Activated CD8-positive, alpha-beta memory T cell treated with anti-CD3 and anti-CD28 coated beads, Interleukin-2, amount 10 ng/mL, durations not matched to agents 7 days and 5 days (primary cell): ENCODE data around the gene PRELP. TPM values are rescaled to one million over a fixed set of nuclear protein-coding genes. Genes with fewer than 3 reads are reported as not detected.
"Not testable (repeated sequence)": the region's sequence is repeated elsewhere in the genome, so short reads cannot be mapped to it uniquely, and the experiment has no call there.

Experiments used
- ATAC-seq: fragments of 150-1000 bp; cut with Tn5 transposase; one replicate; pipeline ENCODE4 v1.10.0; 2021; ENCODE audit warnings: moderate library complexity
- CTCF ChIA-PET: fragments of 350-600 bp; sonication (Branson Sonifier 250); formaldehyde crosslinking; loops from one replicate; lab custom pipeline; 2021; ENCODE audit warnings: antibody characterized with exemption; lab: Charles Lee
- DNase-seq: peaks from one replicate; pipeline ENCODE4 v3.0.0-alpha.2; 2020
- H3K27ac Mint-ChIP-seq: one replicate; pipeline ENCODE4 v1.8.0; 2021; ENCODE audit warnings: mild to moderate bottlenecking, mixed read lengths
- H3K27me3 Mint-ChIP-seq: one replicate; pipeline ENCODE4 v1.8.0; 2021; ENCODE audit warnings: mixed read lengths
- H3K36me3 Mint-ChIP-seq: one replicate; pipeline ENCODE4 v1.8.0; 2021; ENCODE audit warnings: mild to moderate bottlenecking, mixed read lengths
- H3K4me1 Mint-ChIP-seq: one replicate; pipeline ENCODE4 v1.8.0; 2021; ENCODE audit warnings: mixed read lengths
- H3K4me3 Mint-ChIP-seq: one replicate; pipeline ENCODE4 v1.8.0; 2021; ENCODE audit warnings: mild to moderate bottlenecking, moderate library complexity, mixed read lengths
- H3K9me3 Mint-ChIP-seq: one replicate; pipeline ENCODE4 v1.8.0; 2022; ENCODE audit warnings: low read depth, mixed read lengths
- total RNA-seq, 2 experiments: library from RNA; stranded (reverse); gene quantifications; one replicate each; pipeline ENCODE4 v1.2.3, GENCODE V29; 2021

Gene PRELP
- total RNA-seq, 2 experiments from 2014 or later = not detected

GRCh38 chr1:203461717-203462116, 13.9 kb upstream of the PRELP start:
- CTCF ChIA-PET = no interaction called here
- Mint-ChIP-seq H3K4me3 (no peak overlapping the region), H3K9me3 (no peaks in the 10 kb centered on the region), H3K4me1 (no peaks in the 10 kb centered on the region), H3K27me3 (peaks cover 45% of the 10 kb centered on the region), H3K27ac (no peak overlapping the region), H3K36me3 (no peaks in the 10 kb centered on the region)
- DNase-seq (no peak), ATAC-seq (no peak)

DNA sequence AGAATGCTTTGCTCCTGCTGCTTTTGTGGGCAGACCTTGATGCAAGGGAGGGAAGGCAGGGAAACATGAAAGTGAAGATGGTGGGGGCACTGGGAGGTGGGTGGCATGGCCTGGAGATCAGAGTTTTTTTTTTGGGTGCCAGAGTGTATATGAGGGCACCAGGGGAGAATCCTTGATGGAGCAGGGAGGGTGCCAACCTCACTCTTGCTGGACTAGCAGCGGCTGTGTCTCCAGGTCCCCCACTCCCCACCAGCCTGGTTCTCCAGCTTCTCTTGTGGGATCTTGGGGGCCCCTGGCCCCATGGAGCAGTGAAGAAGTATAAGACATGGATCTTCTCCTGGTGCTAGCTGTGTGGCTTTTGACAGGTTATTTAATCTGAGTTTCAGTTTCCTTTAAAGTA, 13.5 kb upstream of the PRELP start:
- Mint-ChIP-seq H3K36me3 (no peaks in the 10 kb centered on the region), H3K9me3 (no peaks in the 10 kb centered on the region), H3K27ac (no peak overlapping the region), H3K27me3 (peaks cover 41% of the 10 kb centered on the region), H3K4me3 (no peak overlapping the region), H3K4me1 (no peaks in the 10 kb centered on the region)
- CTCF ChIA-PET = no interaction called here
- ATAC-seq = no peak
- no peak for DNase-seq

DNA sequence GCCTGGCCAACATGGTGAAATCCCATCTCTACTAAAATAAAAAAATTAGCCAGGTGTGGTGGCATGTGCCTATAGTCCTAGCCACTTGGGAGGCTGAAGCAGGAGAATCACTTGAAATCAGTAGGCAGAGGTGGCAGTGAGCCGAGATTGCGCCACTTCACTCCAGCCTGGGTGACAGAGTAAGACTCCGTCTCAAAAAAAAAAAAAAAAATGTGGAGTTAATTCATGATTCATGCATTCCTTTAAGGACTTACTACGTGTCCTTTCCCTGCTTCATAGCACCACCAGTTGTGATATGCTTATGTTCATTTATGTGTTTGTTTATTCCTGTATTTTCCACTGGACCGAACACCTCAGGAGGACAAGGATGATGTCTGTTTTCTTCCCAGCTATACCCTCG, 12.7 kb upstream of the PRELP start:
- DNase-seq (no peak), ATAC-seq (no peak)
- Mint-ChIP-seq H3K36me3 (no peaks in the 10 kb centered on the region), H3K4me3 (no peak overlapping the region), H3K4me1 (no peaks in the 10 kb centered on the region), H3K9me3 (no peaks in the 10 kb centered on the region), H3K27ac (no peak overlapping the region), H3K27me3 (peaks cover 42% of the 10 kb centered on the region)
- CTCF ChIA-PET = no interaction called here

DNA sequence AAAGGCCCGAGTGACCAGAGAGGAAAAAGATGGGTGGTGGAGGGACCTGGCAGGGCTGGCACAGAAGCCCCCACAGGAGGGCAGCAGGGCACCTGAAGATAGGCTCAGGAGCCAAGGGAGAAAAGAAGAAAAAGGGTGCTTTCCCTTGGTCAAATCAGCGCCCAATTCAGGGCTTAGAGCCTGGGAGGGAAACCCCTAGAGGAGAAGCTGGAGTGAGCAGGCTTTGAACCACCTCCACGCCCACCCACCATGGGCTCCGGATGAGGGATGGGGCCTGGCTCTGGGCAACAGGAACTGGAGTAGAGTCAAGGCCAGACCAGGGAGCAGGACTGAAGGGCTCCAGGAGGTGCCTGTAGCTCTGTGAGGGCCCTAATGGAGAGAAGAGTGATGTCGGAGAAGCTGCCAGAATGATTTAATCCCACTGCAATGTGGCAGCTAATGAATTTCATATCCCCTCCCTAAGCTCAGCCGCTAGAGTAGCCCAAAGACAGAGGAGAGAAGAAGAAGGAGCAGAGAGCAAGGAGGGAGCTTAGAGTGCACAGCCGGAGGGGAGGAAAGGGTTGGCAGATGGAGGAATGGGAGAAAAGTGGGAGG, 12.0 kb upstream of the PRELP start:
- DNase-seq (no peak), ATAC-seq (no peak)
- Mint-ChIP-seq H3K4me1 (no peaks in the 10 kb centered on the region), H3K4me3 (no peak overlapping the region), H3K36me3 (no peaks in the 10 kb centered on the region), H3K9me3 (no peaks in the 10 kb centered on the region), H3K27me3 (peaks cover 42% of the 10 kb centered on the region), H3K27ac (no peak overlapping the region)
- CTCF ChIA-PET = interaction anchor here (1.2 to 1.3 kb wide), 2 partner anchors 24 to 196 kb away, joined by 3 to 4 read pairs; no protein-coding TSS in a partner anchor

DNA sequence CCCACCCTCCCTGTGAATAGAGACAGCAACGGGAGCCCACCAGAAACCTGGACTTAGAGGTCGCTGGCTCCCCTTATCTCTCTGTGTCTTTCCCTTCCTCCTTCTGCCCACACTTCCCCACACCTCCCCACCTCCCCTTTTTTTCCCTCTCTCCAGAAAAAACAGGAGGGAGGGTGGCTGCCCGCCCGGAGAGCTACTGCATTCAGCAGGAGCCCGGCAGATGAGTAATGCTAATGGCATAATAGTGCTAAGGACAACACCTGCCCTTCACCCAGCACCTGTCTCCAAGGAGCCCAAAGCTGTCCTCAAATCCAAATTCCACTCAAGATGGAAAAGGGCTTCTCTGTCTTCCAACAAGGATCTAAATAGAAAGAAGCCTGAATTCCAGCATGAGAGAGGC, 11.4 kb upstream of the PRELP start:
- peaks cover 43% of the 10 kb centered on the region for H3K27me3 Mint-ChIP-seq
- H3K4me3 Mint-ChIP-seq = no peak overlapping the region
- no peaks in the 10 kb centered on the region for H3K9me3 Mint-ChIP-seq
- no peaks in the 10 kb centered on the region for H3K36me3 Mint-ChIP-seq
- DNase-seq (no peak), ATAC-seq (no peak)
- H3K4me1 Mint-ChIP-seq = no peaks in the 10 kb centered on the region
- no peak overlapping the region for H3K27ac Mint-ChIP-seq
- CTCF ChIA-PET = interaction anchor here (1.2 to 1.3 kb wide), 2 partner anchors 23 to 197 kb away, joined by 3 to 4 read pairs; no protein-coding TSS in a partner anchor

- Mint-ChIP-seq H3K9me3 (no peaks in the 10 kb centered on the region), H3K4me1 (no peaks in the 10 kb centered on the region), H3K27ac (no peak overlapping the region), H3K36me3 (no peaks in the 10 kb centered on the region), H3K4me3 (no peak overlapping the region), H3K27me3 (peaks cover 44% of the 10 kb centered on the region)
- ATAC-seq (no peak), DNase-seq (no peak)
- CTCF ChIA-PET = no interaction called here
These were observed 10.9 kb upstream of the PRELP start for GRCh38 chr1:203464743-203465142.

DNA sequence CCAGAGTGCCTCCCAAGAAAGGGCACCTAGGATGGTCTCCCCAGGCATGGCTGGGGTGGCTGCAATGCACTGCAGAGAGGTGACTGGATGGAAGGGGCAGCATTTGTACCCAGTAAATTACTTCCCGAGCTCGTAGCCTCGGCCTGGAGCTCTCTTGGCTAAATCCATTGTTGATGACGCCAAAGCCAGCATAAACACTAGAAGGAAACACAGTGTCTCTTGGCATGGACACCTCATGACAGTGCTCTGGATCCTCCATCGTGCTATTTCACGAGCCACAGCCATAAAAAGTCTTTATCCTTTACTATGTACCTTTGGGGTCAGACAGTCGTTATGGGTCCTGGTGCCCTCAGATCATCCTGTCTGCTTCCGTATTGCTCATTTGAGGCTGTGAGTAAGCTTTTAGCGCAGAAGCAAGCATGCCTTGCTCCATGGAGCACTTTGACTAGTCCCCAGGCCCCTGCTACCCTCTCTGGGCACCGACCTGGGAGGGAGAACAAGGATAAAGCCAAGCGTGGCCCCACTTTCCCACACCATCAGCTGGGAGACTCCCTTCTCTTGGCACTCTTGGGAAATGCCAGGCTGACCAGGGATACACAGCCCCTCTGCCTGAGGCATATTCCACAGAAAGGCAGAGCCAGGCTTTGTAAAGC, 10.3 kb upstream of the PRELP start:
- Mint-ChIP-seq H3K27me3 (peaks cover 46% of the 10 kb centered on the region), H3K27ac (no peak overlapping the region), H3K9me3 (no peaks in the 10 kb centered on the region), H3K4me3 (no peak overlapping the region), H3K4me1 (no peaks in the 10 kb centered on the region), H3K36me3 (no peaks in the 10 kb centered on the region)
- no peak for DNase-seq
- ATAC-seq = no peak
- CTCF ChIA-PET = no interaction called here

DNA sequence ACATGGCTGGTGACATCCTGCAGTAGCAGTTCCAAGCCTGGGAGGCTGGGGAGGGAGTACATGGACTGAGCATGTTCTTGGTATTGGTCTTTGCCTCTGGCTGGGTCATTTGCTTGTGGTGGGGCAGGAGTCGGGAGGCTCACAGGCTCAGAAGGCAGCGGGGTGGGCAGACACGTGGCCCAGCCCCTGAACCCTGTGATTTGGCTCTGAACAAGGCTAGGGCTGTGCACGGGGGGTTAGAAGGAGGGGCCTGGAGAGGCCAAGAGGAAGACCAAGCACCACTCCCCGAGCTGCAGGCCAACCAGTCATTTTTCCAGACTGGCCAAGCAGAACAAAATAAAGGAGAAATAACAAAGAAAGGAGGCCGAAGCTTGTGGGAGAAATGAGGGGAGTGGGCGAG, 9.7 kb upstream of the PRELP start:
- H3K27ac Mint-ChIP-seq = no peak overlapping the region
- no peak for ATAC-seq
- DNase-seq = no peak

GRCh38 chr1:203466906-203467549, 8.6 kb upstream of the PRELP start:
- H3K4me3 Mint-ChIP-seq, H3K36me3 Mint-ChIP-seq, H3K4me1 Mint-ChIP-seq, H3K27ac Mint-ChIP-seq, H3K9me3 Mint-ChIP-seq, ATAC-seq, DNase-seq: not testable (repeated sequence)
- H3K27me3 Mint-ChIP-seq = peaks cover 44% of the 10 kb centered on the region
- CTCF ChIA-PET = interaction anchor here (0.7 to 1.1 kb wide), 3 partner anchors 10 to 193 kb away, joined by 3 read pairs; no protein-coding TSS in a partner anchor

More for the DNA sequence above, 9.7 kb upstream of the PRELP start:
- CTCF ChIA-PET = interaction anchor here (1.1 kb wide), 1 partner anchor 11 kb away, joined by 3 read pairs; no protein-coding TSS in a partner anchor
- H3K36me3 Mint-ChIP-seq = no peaks in the 10 kb centered on the region
- no peaks in the 10 kb centered on the region for H3K4me1 Mint-ChIP-seq
- H3K27me3 Mint-ChIP-seq = peaks cover 48% of the 10 kb centered on the region
- H3K9me3 Mint-ChIP-seq = no peaks in the 10 kb centered on the region
- H3K4me3 Mint-ChIP-seq = no peak overlapping the region

DNA sequence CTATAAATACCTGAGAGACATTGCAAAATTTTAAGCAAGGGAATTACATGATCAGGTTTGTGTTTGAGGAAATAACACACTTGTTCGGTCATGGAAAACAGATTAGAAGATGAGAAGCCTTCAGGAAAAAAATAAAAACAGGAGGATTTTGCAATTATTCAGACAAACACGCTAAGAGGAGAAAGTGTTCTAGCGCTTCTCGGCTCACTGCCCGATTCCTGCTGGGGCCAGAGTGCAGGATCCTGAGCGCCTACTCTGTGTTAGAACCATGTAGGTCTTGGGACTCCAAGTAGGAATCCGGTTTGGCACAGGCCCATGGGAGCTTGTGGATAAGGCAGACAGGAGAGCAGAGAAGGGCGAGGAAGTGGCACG, 8.1 kb upstream of the PRELP start:
- H3K36me3 Mint-ChIP-seq = no peaks in the 10 kb centered on the region
- CTCF ChIA-PET = interaction anchor here (0.7 to 1.1 kb wide), 2 partner anchors 20 to 194 kb away, joined by 3 read pairs; no protein-coding TSS in a partner anchor
- H3K4me1 Mint-ChIP-seq = no peaks in the 10 kb centered on the region
- no peak overlapping the region for H3K4me3 Mint-ChIP-seq
- no peaks in the 10 kb centered on the region for H3K9me3 Mint-ChIP-seq
- DNase-seq = no peak
- no peak overlapping the region for H3K27ac Mint-ChIP-seq
- peaks cover 45% of the 10 kb centered on the region for H3K27me3 Mint-ChIP-seq
- no peak for ATAC-seq

DNA sequence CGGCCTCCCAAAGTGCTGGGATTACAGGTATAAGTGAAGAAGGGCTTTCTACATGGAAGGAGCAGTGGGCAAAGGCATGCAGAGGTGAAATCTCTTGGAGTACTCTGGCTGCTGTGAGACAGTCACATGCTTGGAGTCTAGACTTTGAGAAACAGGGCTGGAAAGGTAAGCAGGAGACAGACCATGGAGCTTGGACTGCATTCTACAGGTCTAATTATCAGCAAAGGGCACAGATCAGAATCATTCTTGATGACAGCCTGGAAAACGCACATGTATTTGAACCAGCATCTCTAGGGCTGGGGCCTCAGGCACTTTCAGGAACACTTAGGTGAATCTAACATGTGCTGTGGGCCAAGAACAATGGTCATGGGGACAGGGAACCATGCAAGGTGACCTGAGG, 7.3 kb upstream of the PRELP start:
- H3K9me3 Mint-ChIP-seq = no peaks in the 10 kb centered on the region
- no peaks in the 10 kb centered on the region for H3K4me1 Mint-ChIP-seq
- peaks cover 48% of the 10 kb centered on the region for H3K27me3 Mint-ChIP-seq
- CTCF ChIA-PET = no interaction called here
- H3K4me3 Mint-ChIP-seq = no peak overlapping the region
- no peaks in the 10 kb centered on the region for H3K36me3 Mint-ChIP-seq
- no peak overlapping the region for H3K27ac Mint-ChIP-seq
- ATAC-seq (no peak), DNase-seq (no peak)

DNA sequence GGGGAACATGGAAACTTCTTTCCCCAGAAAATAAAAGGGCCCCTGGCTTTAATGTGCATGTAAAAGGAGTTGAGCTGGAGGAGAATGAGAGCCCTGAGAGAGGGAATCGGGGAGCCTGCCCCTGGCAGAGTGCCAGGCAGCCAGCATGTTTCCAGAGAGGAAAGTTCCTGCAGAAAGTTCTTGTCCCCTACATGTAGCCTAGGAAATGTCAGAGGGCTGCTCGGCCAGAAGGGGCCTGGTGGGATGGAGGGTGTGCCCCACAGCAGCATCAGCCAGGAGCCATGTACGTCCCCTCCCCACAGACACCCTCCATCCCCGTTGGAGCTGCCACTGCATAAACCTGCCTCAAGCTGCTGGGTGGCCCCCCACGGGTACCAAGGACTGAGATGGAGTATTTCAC, 5.4 kb upstream of the PRELP start:
- peaks cover 57% of the 10 kb centered on the region for H3K27me3 Mint-ChIP-seq
- no peak for ATAC-seq

DNA sequence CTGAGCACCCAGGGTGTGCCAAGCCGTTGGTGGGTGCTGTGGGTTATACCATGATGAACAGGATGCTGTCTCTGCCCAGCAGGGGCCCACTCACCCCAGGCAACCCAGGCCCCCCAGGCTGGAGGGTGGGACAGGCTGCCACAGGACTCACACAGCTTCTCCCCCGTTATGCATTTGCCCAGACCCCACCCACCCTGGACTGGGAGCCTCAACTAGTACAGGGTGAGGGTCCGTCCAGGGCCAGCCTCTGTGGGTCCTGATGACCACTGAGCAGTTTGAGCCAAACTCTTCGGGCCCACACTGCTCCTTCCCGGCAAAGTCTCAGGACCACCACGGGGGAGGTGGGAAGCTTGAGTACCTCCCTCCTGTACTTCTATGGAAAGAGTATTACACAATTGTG, 3.8 kb upstream of the PRELP start:
- no peak for DNase-seq
- Mint-ChIP-seq H3K27me3 (peaks cover 60% of the 10 kb centered on the region), H3K4me3 (no peak overlapping the region), H3K36me3 (no peaks in the 10 kb centered on the region), H3K9me3 (no peaks in the 10 kb centered on the region), H3K27ac (no peak overlapping the region), H3K4me1 (no peaks in the 10 kb centered on the region)
- ATAC-seq = no peak
- CTCF ChIA-PET = interaction anchor here (1.7 kb wide), 1 partner anchor 33 kb away, joined by 4 read pairs; no protein-coding TSS in a partner anchor

More for the DNA sequence above, 5.4 kb upstream of the PRELP start:
- H3K4me1 Mint-ChIP-seq = no peaks in the 10 kb centered on the region
- no peak overlapping the region for H3K27ac Mint-ChIP-seq
- no peaks in the 10 kb centered on the region for H3K36me3 Mint-ChIP-seq
- no peaks in the 10 kb centered on the region for H3K9me3 Mint-ChIP-seq
- CTCF ChIA-PET = interaction anchor here (1.3 kb wide), 1 partner anchor 203 kb away, joined by 5 read pairs; no protein-coding TSS in a partner anchor
- H3K4me3 Mint-ChIP-seq = no peak overlapping the region
- no peak for DNase-seq
